ENCODE results near the gene FARP1.

DNA sequence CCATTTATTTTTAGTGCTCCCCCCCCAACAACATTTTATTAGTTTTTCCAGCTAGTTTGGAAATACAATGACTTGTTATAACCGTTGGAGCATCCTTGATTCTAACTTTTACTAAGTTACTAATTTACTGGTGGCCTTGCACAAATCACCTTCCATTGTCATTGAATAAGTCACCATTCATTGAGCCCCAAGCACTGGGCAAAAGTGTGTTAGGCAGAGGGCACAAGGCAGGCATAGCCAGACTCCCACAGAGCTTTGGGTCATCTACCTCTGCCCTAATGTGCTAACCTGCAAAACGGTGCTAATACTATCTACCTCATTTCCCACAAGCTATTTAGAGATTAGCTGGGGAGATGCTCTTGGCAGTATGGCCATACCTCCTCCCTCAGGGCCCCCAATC lies 120.9 kb downstream of the FARP1 start:
- TF ChIP-seq POLR2AphosphoS5 (IDR thresholded peaks at IDR 0.05; ENCODE audit: borderline replicate concordance, low read depth, low read length) (no peak), EZH2 (IDR thresholded peaks at IDR 0.05) (no peak), FOXP2 (optimal IDR thresholded peaks at IDR 0.05; ENCODE audit: control extremely low read depth, extremely low read length, insufficient read depth) (no peak)

Data from SK-N-MC (cell line).